Islet of Langerhans (tissue), 1 donor: ENCODE data around the gene RGS7BP.

Experiments used
- FAIRE-seq: peaks from one replicate; lab custom pipeline; 2011; peaks lifted over from hg19 to GRCh38; lab: Jason Lieb, UNC

RGS7BP gene

GRCh38 chr5:64634997-64635686, 129.3 kb downstream of the RGS7BP start:
- FAIRE-seq, result peak; percentile 99

DNA sequence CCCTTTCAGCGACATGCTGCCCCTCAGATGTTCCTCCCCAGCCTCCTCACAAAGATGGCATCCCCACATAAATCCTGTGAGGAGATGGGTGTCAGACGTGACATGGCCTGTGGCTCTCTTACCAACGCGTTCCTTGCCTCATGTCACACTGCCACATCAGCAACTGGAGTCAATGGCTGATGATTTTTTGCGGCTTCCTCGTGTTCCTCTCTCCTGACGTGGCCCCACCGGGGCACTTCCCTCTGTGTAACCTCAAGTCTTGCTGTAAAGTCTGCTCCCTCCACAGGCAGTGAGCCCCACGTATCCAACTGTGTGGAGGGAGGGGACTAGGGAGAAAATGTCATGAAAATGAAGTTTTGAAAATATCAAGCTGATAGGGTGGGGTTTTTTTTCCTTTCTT, 131.3 kb downstream of the RGS7BP start:
- FAIRE-seq, result no peak

GRCh38 chr5:64637837-64638443, 132.1 kb downstream of the RGS7BP start:
- FAIRE-seq, result no peak

- peak; percentile 97 for FAIRE-seq
These were observed 139.0 kb downstream of the RGS7BP start for GRCh38 chr5:64644831-64645230.

DNA sequence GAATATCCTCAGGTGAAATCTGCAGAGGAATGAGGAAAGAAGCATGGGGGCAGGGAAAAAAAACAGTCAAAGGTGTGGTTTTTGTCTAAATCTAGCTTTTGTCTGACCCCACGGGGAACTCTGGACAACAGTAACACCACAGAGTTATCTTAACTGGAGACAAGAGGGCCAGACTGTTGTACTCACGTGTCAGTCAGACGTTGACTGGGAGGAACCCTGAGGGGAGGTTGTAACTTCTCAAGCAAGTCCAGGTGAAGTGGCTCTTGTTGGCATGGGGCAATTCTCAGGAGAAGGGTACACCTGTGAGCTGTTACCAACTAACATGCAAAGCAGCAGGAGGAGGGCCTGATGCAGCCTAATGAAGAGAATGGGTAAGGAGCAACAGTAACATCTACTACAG, 140.4 kb downstream of the RGS7BP start:
- FAIRE-seq, result no peak

GRCh38 chr5:64649512-64649911, 143.7 kb downstream of the RGS7BP start:
- no peak for FAIRE-seq

GRCh38 chr5:64653766-64654560, 148.1 kb downstream of the RGS7BP start:
- peak; percentile 13 for FAIRE-seq

DNA sequence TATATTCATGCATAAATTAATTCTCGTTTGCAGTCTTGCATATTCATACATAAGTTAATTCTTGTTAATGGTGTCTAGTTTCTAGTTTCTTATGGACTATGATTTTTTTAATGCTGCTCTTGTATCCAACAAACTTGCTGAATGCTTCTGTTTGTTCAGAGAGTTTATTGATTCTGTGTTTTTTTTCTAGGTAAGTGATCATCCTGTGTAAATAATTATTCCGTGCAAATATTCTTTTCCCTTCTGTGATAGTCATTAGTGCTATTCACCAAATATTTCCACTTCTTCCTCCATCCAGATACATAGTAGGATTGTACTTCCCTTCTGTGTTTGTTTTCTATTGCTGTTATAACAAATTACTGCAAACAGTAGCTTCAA, 148.7 kb downstream of the RGS7BP start:
- peak; percentile 91 for FAIRE-seq

DNA sequence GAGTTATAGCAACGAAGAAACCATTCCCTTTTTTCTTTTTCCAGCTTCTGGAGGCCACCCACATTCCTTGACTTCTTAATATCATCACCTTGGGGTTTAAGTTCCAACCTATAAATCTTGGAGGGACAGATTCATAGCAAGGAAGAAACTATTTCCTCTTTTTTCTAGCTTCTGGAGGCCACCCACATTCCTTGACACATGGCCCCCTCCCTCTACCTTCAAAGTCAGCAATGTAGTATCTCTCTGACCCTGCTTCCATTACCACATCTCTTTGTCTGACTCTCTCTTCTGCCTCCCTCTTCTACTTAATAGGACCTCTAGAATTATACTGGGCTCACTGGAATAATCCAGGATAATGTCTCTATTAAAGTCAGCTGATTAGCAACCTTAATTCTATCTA, 149.8 kb downstream of the RGS7BP start:
- no peak for FAIRE-seq

DNA sequence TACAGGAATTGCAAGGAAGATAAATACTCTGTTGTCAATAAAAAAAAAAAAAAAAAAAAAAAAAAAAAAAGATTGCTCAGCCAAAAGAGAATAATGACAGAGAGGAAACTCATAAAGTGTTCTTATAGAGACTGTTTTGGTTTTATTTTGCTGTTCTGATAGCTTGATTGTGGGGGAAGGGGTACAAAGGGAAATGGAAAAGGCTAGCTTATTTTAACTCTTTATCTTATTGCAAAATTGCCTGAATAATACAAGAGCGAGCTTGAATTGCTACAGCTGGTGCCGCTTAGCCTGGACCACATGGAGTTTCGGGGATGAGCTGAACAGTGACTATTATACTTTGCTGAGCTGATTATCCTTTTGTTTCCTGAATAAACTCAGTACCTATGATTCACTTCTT, 153.5 kb downstream of the RGS7BP start:
- FAIRE-seq, result no peak
